ENCODE data around the gene SLX9. TPM values are rescaled to one million over a fixed set of nuclear protein-coding genes. Genes with fewer than 3 reads are reported as not detected.

Gene SLX9
- total RNA-seq, 2 experiments from 2014 or later = 18.6 to 61.6 TPM

GRCh38 chr21:44993321-44994046 is 53.7 kb downstream of the SLX9 start:
- no peak overlapping the region for H3K4me3 ChIP-seq (ENCODE audit: low read depth, low read length, poor library complexity, severe bottlenecking)
- no TSS peak for BruUV-seq (replicated peaks)
- POLR2A ChIA-PET = no interaction called here

GRCh38 chr21:44994047-44994694 is 54.3 kb downstream of the SLX9 start:
- Histone ChIP-seq H3K79me2 (ENCODE audit: insufficient read depth, low read depth, low read length) (no peaks in the 10 kb centered on the region), H3K4me3 (ENCODE audit: low read depth, low read length, poor library complexity, severe bottlenecking) (no peak overlapping the region), H2AFZ (ENCODE audit: low read length) (no peak overlapping the region), H3K4me2 (ENCODE audit: low read length) (no peak overlapping the region), H3K4me1 (ENCODE audit: insufficient read depth, low read length, poor library complexity, severe bottlenecking) (no peaks in the 10 kb centered on the region), H4K20me1 (ENCODE audit: insufficient read depth, low read length) (no peaks in the 10 kb centered on the region), H3K36me3 (ENCODE audit: insufficient read depth, low read length) (no peaks in the 10 kb centered on the region), H3K27ac (ENCODE audit: low read depth, low read length, poor library complexity, severe bottlenecking) (no peak overlapping the region), H3K9me2 (ENCODE audit: insufficient read depth, low read length) (no peaks in the 10 kb centered on the region), H3K9me3 (ENCODE audit: low read length) (no peaks in the 10 kb centered on the region)
- intact Hi-C loops (cut with micrococcal nuclease; ENCODE audit: unreplicated experiment) = no loop called here
- BruUV-seq (replicated peaks) = no TSS peak
- DNase-seq (ENCODE audit: low spot score) = no peak
- POLR2A ChIA-PET = no interaction called here
- CTCF ChIA-PET (ENCODE audit: unreplicated experiment) = no interaction called here
- TF ChIP-seq EZH2phosphoT487 (IDR thresholded peaks at IDR 0.05; ENCODE audit: borderline replicate concordance, low read depth, low read length) (no peak), CTCF (conservative IDR thresholded peaks at IDR 0.05; ENCODE audit: low read length) (no peak)

More at GRCh38 chr21:44993321-44994046, 53.7 kb downstream of the SLX9 start:
- no peaks in the 10 kb centered on the region for H3K9me2 ChIP-seq (ENCODE audit: insufficient read depth, low read length)
- H3K27ac ChIP-seq (ENCODE audit: low read depth, low read length, poor library complexity, severe bottlenecking) = no peak overlapping the region
- H2AFZ ChIP-seq (ENCODE audit: low read length) = no peak overlapping the region
- H3K79me2 ChIP-seq (ENCODE audit: insufficient read depth, low read depth, low read length) = no peaks in the 10 kb centered on the region
- intact Hi-C loops (cut with micrococcal nuclease; ENCODE audit: unreplicated experiment) = no loop called here
- no peak overlapping the region for H3K4me2 ChIP-seq (ENCODE audit: low read length)
- no peaks in the 10 kb centered on the region for H3K9me3 ChIP-seq (ENCODE audit: low read length)
- no peaks in the 10 kb centered on the region for H4K20me1 ChIP-seq (ENCODE audit: insufficient read depth, low read length)
- no peaks in the 10 kb centered on the region for H3K4me1 ChIP-seq (ENCODE audit: insufficient read depth, low read length, poor library complexity, severe bottlenecking)
- no peaks in the 10 kb centered on the region for H3K36me3 ChIP-seq (ENCODE audit: insufficient read depth, low read length)
- no peak for DNase-seq (ENCODE audit: low spot score)
- CTCF ChIA-PET (ENCODE audit: unreplicated experiment) = no interaction called here
- no peak for TF ChIP-seq EZH2phosphoT487 (IDR thresholded peaks at IDR 0.05; ENCODE audit: borderline replicate concordance, low read depth, low read length)
- TF ChIP-seq CTCF (conservative IDR thresholded peaks at IDR 0.05; ENCODE audit: low read length) = no peak
